AG08395 (cell line): ENCODE results near the gene MIEF2.
A peak's percentile ranks its signal among the peaks of the same experiment; 100 is the strongest.

Source experiments
- DNase-seq: peaks from one replicate; pipeline ENCODE4 v3.0.0; 2012; ENCODE audit warnings: mixed read lengths, low spot score

Gene MIEF2

GRCh38 chr17:18256776-18257175 is 3.7 kb upstream of the MIEF2 start:
- DNase-seq: no peak

DNA sequence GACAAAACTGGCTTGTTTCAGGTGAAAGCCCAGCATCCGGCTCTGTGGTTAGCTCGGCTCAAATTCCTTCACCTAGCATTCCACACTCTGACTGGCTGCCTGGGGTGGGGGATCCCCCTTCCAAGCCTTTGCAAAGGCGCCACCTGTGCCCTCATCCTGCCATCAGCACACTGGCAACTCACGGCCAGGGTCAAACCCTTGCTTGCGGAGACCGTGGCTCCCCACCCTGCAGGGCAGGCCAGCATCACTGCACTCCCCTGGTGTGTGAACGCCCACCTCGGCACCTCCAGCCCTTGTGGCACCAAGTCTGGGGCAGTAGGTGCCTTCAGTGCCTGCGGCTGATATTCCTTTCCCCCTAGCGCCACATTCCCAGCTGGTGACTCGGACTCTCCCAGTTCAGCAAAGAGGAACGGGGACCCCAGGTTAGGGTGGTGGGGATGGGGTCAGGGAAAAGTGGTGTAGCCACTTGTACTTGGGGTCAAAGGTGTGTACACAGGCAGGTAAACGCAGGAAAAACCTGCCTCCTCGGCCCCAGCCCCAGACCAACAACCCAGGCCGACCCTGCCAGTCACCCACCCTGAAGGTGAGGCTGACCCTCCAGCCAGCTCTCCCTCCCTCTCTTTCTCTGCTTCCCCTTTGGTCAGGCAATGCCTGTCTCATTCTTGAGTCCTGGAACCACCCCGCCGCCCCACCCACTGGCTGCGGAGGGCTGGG is 3.0 kb upstream of the MIEF2 start:
- peak; percentile 62 for DNase-seq

DNA sequence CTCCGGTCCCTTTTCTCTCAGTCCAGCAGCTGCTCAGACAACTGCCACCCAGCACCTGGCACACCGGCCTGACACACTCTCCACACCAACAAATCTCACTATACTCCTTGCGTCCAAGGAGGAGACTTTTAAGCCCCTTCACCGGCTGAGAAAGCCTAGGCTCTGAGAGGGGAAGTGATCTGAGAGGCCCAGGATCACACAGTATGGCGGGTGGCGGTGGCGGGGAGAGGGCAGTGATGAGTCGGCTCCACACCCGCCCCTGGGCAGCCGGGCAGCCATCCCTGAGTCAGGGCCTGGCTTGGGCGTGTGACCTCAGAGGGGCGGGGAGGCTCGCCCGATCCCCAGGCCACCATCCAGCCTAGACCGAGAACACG is 2.5 kb upstream of the MIEF2 start:
- DNase-seq: peak; percentile 91

DNA sequence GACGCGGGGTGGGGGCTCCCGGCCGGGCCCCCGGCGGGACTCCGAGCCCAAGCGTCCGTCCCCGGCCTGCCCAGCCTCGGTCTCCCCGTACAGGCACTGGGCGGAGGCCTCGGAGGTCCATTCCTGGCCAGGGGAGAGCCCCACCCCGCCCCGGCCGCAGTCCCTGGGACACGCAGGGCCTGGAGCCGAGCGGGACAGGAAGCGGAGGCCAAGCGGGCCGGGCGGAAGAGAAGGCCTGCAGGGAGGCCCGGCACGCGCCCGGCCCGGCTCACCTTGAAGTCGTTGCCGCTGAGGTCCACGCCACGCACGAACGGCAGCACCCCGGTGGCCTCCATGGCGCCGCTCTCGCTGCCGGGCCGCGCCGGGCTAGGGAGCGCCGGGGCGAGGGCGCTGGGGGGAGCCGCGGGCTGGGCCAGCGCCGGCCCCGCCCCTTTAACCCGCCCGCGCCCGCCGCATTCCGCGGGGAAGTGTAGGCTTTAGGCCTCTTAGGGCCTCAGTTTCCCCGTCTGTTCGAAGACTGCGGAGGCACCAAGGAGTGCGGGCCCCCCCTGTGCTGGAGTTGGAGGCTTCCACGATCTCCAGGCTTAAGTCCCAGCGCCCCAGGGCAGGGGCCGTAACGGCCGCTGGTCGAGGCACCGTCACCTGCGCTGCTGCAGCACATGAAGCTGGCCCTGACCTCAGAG is 2.0 kb upstream of the MIEF2 start, which contains the start of gene FLII:
Gene FLII, minus strand, starts transcription at position 383 of the 683 bp plus-strand sequence. Its CDS starts 48 bp downstream, at position 335.
- peak; percentile 70 for DNase-seq

- DNase-seq: no peak
These were observed 686 bp upstream of the MIEF2 start for GRCh38 chr17:18259621-18260331.

- DNase-seq: peak; percentile 75
These were observed 669 bp downstream of the MIEF2 start for GRCh38 chr17:18261146-18261515.

GRCh38 chr17:18261659-18262058 is 1.2 kb downstream of the MIEF2 start:
- DNase-seq: no peak

GRCh38 chr17:18262111-18262510 is 1.6 kb downstream of the MIEF2 start:
- no peak for DNase-seq

DNA sequence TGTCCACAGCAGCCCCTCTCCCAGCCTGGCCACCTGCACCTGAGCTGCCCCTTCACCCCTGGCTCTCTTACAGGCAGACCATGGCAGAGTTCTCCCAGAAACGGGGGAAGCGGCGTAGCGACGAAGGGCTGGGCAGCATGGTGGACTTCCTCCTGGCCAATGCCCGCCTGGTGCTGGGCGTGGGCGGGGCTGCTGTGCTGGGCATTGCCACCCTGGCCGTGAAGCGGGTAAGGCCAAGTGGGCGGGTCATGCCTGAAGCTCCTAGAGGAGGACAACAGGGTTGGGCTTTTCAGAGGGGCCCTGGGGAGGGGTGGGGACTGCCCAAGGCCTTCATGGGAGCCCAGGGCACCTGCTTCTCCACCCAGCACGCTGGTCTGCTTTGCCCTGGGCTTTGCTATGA is 2.2 kb downstream of the MIEF2 start:
- no peak for DNase-seq

GRCh38 chr17:18263885-18264682 is 3.6 kb downstream of the MIEF2 start:
- DNase-seq: no peak

DNA sequence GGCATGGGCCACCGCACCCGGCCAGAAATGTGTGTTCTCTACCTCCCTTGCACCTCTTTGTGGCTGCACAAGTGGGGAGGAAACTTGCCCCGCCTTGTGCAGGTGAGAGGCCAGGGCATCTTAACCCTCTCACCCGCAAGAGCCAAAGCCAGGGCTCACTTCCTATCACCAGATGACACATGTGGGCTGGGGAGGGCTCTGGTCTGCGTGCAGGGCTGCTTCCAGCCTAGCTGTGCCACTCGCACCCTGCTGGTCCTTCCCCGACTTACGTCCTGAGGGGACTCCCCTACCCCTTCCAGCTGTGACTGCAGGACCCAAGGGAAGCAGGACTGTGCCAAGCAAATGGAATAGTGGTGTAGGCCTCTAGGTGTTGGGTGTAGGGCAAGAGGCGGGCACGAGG is 6.9 kb downstream of the MIEF2 start:
- DNase-seq: no peak

DNA sequence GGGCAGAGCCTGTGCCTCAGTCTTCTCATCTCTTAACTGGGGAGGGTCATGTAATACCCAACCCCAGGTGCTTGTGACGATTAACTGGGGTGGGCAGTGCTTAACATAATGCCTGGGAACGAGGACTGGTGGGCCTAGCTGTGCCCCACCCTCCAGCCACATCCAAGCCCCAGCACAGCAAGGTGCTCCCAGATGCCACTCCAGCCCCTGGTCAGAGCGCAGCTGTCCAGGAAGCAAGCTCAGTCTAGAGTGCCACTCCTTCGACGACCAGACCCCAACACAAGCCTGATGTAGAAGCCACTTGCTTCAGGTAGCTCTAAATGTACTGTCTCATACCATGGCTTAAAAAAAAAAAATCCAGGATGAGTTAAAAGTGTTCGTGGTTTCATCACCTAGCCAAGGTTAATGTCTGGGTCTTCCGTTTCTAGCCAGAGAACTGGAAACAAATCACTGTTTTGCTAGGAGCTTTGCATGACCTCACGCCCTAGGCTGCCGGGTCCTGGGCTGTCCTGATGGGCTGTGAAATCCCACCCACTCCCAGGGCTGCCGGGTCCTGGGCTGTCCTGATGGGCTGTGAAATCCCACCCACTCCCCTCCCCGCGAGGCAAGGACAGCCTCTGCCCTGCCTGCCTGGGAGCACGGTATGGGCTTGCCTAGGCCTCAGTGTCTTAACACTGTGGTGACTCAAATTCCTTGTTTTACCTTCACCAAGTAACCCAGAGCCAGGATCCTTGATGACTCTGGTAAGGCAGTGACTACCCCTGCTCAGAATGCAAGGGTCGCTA is 7.7 kb downstream of the MIEF2 start:
- DNase-seq: peak; percentile 44

- no peak for DNase-seq
These were observed 9.8 kb downstream of the MIEF2 start for GRCh38 chr17:18270046-18270931.

- no peak for DNase-seq
These were observed 16.6 kb downstream of the MIEF2 start for GRCh38 chr17:18277076-18277475.

DNA sequence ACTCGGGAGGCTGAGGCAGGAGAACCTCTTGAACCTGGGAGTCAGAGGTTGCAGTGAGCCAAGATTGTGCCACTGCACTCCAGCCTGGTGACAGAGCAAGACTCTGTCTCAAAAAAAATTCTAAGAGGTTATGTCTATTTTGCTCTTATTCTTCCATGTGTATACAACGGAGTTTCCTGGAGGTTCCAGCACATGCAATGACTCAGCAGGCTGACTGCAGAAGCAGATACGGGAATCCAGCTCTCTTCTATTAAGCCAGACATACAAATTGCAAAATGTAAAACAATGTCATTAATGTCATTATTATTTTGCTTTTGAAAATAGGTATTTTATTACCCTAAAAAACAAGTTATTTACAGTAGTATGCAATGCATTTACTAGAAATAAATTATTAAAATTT is 18.4 kb downstream of the MIEF2 start:
- DNase-seq: no peak

GRCh38 chr17:18280249-18280648 is 19.8 kb downstream of the MIEF2 start:
- DNase-seq: no peak

- DNase-seq: no peak
These were observed 20.4 kb downstream of the MIEF2 start for GRCh38 chr17:18280766-18281371.

- no peak for DNase-seq
These were observed 21.3 kb downstream of the MIEF2 start for GRCh38 chr17:18281788-18282187.

- DNase-seq: no peak
These were observed 24.8 kb downstream of the MIEF2 start for GRCh38 chr17:18285296-18285695.
